Measurements from ENCODE around the gene TSC22D1.

DNA sequence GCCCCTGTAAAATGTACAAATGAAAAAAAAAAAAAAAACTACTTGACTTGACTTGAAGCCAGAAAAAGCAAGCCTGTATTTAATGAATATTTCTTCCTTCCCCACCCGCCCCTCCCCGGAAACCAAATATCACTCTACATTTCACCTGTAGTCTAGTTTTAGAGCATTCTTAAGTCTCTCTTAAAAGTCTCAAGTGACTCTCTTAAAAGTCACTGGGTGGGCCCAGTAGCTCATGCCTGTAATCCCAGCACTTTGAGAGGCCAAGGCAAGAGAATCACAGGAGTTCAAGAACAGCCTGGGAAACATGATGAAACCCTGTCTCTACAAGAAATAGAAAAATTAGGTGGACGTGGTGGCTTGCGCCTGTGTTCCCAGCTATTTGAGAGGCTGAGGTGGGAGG lies 72.0 kb downstream of the TSC22D1 start:
- no peak for TF ChIP-seq CTCF (IDR thresholded peaks at IDR 0.05)
- TF ChIP-seq POLR2A (IDR thresholded peaks at IDR 0.05): no peak

All from lower leg skin (tissue), 3 donors.